Measurements from ENCODE around the gene GRHL1. TPM values are rescaled to one million over a fixed set of nuclear protein-coding genes. Genes with fewer than 3 reads are reported as not detected.

GRHL1 gene
- polyA plus RNA-seq, 1 of the 3 experiments (the other 2 are of a cell fraction), result 1.0 TPM

DNA sequence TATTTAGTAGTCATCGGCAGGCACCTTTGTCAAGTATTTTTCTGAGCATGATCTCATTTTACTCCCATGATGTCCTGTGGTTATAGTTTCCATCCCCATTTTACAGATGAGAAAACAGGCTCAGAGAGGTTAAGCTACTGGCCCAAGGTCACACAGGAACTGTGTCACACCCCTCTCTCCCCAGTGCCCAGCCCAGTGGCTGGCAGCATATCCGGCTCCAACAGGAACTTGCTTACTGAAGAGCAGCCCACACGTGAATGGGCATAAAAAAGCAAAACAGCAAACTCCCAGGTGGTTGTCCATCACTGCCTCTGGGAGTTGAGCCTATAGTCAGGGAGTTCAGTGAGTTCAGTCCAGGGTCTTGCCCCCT is 83.5 kb downstream of the GRHL1 start:
- Histone ChIP-seq H3K4me2 (no peak overlapping the region), H3F3A (replicated peaks; ENCODE audit: insufficient read depth) (peaks cover 11% of the 10 kb centered on the region), H3K27ac (ENCODE audit: low read depth in 2 of 2, low read length in 1 of 2) (no peak overlapping the region), H3K27me3 (ENCODE audit: insufficient read depth) (no peaks in the 10 kb centered on the region), H3K4me3 (ENCODE audit: low read depth in 2 of 2, low read length in 1 of 2) (no peak overlapping the region), H2AFZ (ENCODE audit: low read depth) (no peak overlapping the region), H3K36me3 (replicated peaks in 1 of 2; ENCODE audit: control insufficient read depth in 1 of 2, insufficient read depth in 2 of 2, low read length in 1 of 2) (no peaks in the 10 kb centered on the region), H3K4me1 (ENCODE audit: control insufficient read depth in 1 of 2, insufficient read depth in 2 of 2, low read depth in 1 of 2, low read length in 1 of 2) (peaks cover 8 to 28% of the 10 kb centered on the region in 2 experiments; a peak in 2 of 4 replicates), H4K20me1 (ENCODE audit: insufficient read depth) (no peaks in the 10 kb centered on the region), H3K9me3 (no peaks in the 10 kb centered on the region), H3K9me2 (no peaks in the 10 kb centered on the region), H3K79me2 (ENCODE audit: insufficient read depth) (no peaks in the 10 kb centered on the region), H3K9ac (no peak overlapping the region)
- no peak for TF ChIP-seq NFIC (IDR thresholded peaks at IDR 0.05; ENCODE audit: borderline replicate concordance)
- no peak for TF ChIP-seq TCF12 (IDR thresholded peaks at IDR 0.05)
- 97% methylated on average over 3 of the region's 3 CpGs for WGBS (ENCODE audit: low lambda C conversion rate)
- ChIA-PET POLR2A (no interaction called here), CTCF (interaction anchor here (0.9 to 3.0 kb wide), 15 partner anchors 9 to 236 kb away, joined by 3 to 36 read pairs (median 4); no protein-coding TSS in a partner anchor)
- no peak for DNase-seq

DNA sequence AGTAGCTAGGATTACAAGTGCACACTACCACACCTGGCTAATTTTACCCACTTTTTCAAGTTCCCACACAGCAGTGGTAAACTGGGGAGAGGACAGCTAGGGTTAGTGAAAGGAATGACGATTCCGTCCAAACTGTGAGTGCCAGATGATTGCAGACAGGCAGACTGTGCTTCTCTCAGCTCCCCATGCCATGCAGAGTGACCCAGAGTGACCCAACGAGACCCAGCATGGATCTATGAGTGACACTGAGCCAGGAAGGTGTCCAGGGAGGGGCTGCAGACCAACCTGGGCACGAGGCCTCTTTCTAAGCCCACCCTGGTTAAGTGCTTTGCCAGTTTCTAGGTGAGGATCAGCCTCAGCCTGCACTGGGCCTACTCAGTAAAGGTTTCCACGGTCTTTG is 84.1 kb downstream of the GRHL1 start:
- TF ChIP-seq GABPA (IDR thresholded peaks at IDR 0.05; ENCODE audit: low read depth) (no peak), JUND (IDR thresholded peaks at IDR 0.05) (no peak)
- WGBS (ENCODE audit: low lambda C conversion rate), result 86% methylated on average over 5 of the region's 5 CpGs
- H3K9ac ChIP-seq, result no peak overlapping the region
- no peaks in the 10 kb centered on the region for H3K9me3 ChIP-seq
- peaks cover 8 to 26% of the 10 kb centered on the region in 2 experiments; a peak in 2 of 4 replicates for H3K4me1 ChIP-seq (ENCODE audit: control insufficient read depth in 1 of 2, insufficient read depth in 2 of 2, low read depth in 1 of 2, low read length in 1 of 2)
- H3K4me2 ChIP-seq, result 0 out of 2 replicates have a peak overlapping the region, but pooled peaks have one; percentile 26
- peaks cover 11% of the 10 kb centered on the region for H3F3A ChIP-seq (replicated peaks; ENCODE audit: insufficient read depth)
- H3K27ac ChIP-seq (ENCODE audit: low read depth in 2 of 2, low read length in 1 of 2), result no peak overlapping the region; a peak in 1 of 4 replicates
- ChIA-PET CTCF (interaction anchor here (0.8 to 3.0 kb wide), 19 partner anchors 8 to 399 kb away, joined by 3 to 36 read pairs (median 4); no protein-coding TSS in a partner anchor), POLR2A (no interaction called here)
- no peaks in the 10 kb centered on the region for H3K79me2 ChIP-seq (ENCODE audit: insufficient read depth)
- no peak overlapping the region for H3K4me3 ChIP-seq (ENCODE audit: low read depth in 2 of 2, low read length in 1 of 2)
- no peaks in the 10 kb centered on the region for H4K20me1 ChIP-seq (ENCODE audit: insufficient read depth)
- no peaks in the 10 kb centered on the region for H3K36me3 ChIP-seq (replicated peaks in 1 of 2; ENCODE audit: control insufficient read depth in 1 of 2, insufficient read depth in 2 of 2, low read length in 1 of 2)
- no peaks in the 10 kb centered on the region for H3K27me3 ChIP-seq (ENCODE audit: insufficient read depth)
- H3K9me2 ChIP-seq, result no peaks in the 10 kb centered on the region
- no peak for DNase-seq
- H2AFZ ChIP-seq (ENCODE audit: low read depth), result peak overlapping the region; percentile 37; the same call in 1 of the 2 replicates

DNA sequence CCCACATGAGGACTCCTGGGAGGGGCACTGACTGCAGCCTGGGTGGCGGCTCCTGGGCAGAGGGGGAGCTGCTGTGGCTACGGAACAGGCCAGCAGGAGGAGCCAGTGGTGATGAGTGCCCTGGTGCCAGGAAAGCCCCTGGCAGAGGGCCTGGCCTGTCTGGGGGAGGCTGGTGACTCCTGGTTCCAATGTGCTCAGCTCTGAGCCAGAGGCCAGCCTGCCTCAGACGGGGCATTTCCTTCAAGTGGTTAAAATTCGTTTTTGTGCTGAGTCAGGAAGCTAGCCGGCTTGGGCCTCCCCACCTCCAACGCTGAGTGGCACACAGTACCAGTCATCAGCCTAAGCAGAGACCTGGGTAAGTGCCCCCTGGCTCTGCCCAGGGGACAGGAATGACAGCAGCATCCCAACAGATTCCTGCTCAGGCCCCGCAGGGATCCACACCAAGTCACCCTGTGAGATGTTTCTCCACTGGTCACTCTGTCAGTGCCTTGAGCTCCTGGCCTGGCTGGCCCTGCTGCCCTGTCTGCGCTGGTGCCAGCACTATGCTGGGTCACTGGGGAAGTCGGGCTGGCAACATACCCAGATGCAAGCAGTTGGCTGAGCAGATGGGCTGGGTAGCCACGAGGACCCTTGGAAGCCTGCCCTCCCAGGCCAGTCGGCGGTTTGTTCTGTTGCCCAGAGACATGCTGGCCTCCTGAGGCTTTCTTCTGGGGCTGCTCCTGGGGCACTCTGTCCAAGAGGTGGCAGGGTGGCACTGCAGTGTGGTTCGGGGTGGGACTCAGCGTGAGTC is 84.8 kb downstream of the GRHL1 start:
- 49% methylated on average over 9 of the region's 14 CpGs for WGBS (ENCODE audit: low lambda C conversion rate)
- H3K9me2 ChIP-seq, result no peaks in the 10 kb centered on the region
- H3F3A ChIP-seq (replicated peaks; ENCODE audit: insufficient read depth), result peaks cover 11% of the 10 kb centered on the region
- H3K36me3 ChIP-seq (replicated peaks in 1 of 2; ENCODE audit: control insufficient read depth in 1 of 2, insufficient read depth in 2 of 2, low read length in 1 of 2), result no peaks in the 10 kb centered on the region
- CTCF ChIA-PET, result interaction anchor here (0.8 to 3.0 kb wide), 16 partner anchors 8 to 399 kb away, joined by 3 to 36 read pairs (median 4); no protein-coding TSS in a partner anchor
- POLR2A ChIA-PET, result no interaction called here
- H3K4me2 ChIP-seq, result peak overlapping the region; percentile 26; the same call in 1 of the 2 replicates
- H3K9ac ChIP-seq, result peak overlapping the region; percentile 13; the same call in 1 of the 2 replicates
- H3K4me3 ChIP-seq (ENCODE audit: low read depth in 2 of 2, low read length in 1 of 2), result no peak overlapping the region
- H3K27ac ChIP-seq (ENCODE audit: low read depth in 2 of 2, low read length in 1 of 2), result peak overlapping the region; percentile 24 to 64; a peak in 2 of 4 replicates
- H4K20me1 ChIP-seq (ENCODE audit: insufficient read depth), result no peaks in the 10 kb centered on the region
- H3K27me3 ChIP-seq (ENCODE audit: insufficient read depth), result no peaks in the 10 kb centered on the region
- H3K9me3 ChIP-seq, result no peaks in the 10 kb centered on the region
- H3K4me1 ChIP-seq (ENCODE audit: control insufficient read depth in 1 of 2, insufficient read depth in 2 of 2, low read depth in 1 of 2, low read length in 1 of 2), result peaks cover 8 to 24% of the 10 kb centered on the region in 2 experiments; a peak in 2 of 4 replicates
- H3K79me2 ChIP-seq (ENCODE audit: insufficient read depth), result no peaks in the 10 kb centered on the region
- peak; percentile 87 for DNase-seq
- peak overlapping the region; percentile 37; the same call in 1 of the 2 replicates for H2AFZ ChIP-seq (ENCODE audit: low read depth)
- peak; percentile 80 for TF ChIP-seq NFIC (IDR thresholded peaks at IDR 0.05; ENCODE audit: borderline replicate concordance)
- TF ChIP-seq MEF2A (IDR thresholded peaks at IDR 0.05; ENCODE audit: borderline replicate concordance, low read depth), result no peak
- TF ChIP-seq, protein P1, sequence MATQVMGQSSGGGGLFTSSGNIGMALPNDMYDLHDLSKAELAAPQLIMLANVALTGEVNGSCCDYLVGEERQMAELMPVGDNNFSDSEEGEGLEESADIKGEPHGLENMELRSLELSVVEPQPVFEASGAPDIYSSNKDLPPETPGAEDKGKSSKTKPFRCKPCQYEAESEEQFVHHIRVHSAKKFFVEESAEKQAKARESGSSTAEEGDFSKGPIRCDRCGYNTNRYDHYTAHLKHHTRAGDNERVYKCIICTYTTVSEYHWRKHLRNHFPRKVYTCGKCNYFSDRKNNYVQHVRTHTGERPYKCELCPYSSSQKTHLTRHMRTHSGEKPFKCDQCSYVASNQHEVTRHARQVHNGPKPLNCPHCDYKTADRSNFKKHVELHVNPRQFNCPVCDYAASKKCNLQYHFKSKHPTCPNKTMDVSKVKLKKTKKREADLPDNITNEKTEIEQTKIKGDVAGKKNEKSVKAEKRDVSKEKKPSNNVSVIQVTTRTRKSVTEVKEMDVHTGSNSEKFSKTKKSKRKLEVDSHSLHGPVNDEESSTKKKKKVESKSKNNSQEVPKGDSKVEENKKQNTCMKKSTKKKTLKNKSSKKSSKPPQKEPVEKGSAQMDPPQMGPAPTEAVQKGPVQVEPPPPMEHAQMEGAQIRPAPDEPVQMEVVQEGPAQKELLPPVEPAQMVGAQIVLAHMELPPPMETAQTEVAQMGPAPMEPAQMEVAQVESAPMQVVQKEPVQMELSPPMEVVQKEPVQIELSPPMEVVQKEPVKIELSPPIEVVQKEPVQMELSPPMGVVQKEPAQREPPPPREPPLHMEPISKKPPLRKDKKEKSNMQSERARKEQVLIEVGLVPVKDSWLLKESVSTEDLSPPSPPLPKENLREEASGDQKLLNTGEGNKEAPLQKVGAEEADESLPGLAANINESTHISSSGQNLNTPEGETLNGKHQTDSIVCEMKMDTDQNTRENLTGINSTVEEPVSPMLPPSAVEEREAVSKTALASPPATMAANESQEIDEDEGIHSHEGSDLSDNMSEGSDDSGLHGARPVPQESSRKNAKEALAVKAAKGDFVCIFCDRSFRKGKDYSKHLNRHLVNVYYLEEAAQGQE (IDR thresholded peaks at IDR 0.05; ENCODE audit: low read depth, low read length), result no peak
- TF ChIP-seq MXI1 (IDR thresholded peaks at IDR 0.05; ENCODE audit: low read depth, low read length), result no peak; the same call in 1 of the 2 replicates
- no peak for TF ChIP-seq RCOR1 (IDR thresholded peaks at IDR 0.05; ENCODE audit: low read length)
- peak; percentile 63; the same call in 1 of the 2 replicates for TF ChIP-seq SIN3A (IDR thresholded peaks at IDR 0.05; ENCODE audit: borderline replicate concordance, low read depth, low read length)
- TF ChIP-seq SMC3 (IDR thresholded peaks at IDR 0.05; ENCODE audit: low read depth, low read length), result peak; percentile 56
- no peak for TF ChIP-seq FOSL2 (IDR thresholded peaks at IDR 0.05; ENCODE audit: borderline replicate concordance, low read depth)
- no peak for TF ChIP-seq TEAD4 (IDR thresholded peaks at IDR 0.05; ENCODE audit: borderline replicate concordance, insufficient read depth)
- no peak for TF ChIP-seq YY1 (IDR thresholded peaks at IDR 0.05; ENCODE audit: low read depth)
- peak; percentile 50 for TF ChIP-seq RAD21 (IDR thresholded peaks at IDR 0.05; ENCODE audit: low read length)
- TF ChIP-seq, protein P2, sequence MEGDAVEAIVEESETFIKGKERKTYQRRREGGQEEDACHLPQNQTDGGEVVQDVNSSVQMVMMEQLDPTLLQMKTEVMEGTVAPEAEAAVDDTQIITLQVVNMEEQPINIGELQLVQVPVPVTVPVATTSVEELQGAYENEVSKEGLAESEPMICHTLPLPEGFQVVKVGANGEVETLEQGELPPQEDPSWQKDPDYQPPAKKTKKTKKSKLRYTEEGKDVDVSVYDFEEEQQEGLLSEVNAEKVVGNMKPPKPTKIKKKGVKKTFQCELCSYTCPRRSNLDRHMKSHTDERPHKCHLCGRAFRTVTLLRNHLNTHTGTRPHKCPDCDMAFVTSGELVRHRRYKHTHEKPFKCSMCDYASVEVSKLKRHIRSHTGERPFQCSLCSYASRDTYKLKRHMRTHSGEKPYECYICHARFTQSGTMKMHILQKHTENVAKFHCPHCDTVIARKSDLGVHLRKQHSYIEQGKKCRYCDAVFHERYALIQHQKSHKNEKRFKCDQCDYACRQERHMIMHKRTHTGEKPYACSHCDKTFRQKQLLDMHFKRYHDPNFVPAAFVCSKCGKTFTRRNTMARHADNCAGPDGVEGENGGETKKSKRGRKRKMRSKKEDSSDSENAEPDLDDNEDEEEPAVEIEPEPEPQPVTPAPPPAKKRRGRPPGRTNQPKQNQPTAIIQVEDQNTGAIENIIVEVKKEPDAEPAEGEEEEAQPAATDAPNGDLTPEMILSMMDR (IDR thresholded peaks at IDR 0.05), result peak; percentile 73

All from SK-N-SH (cell line).